GM21717 (cell line): ENCODE measurements around the gene HASPIN.

Experiments
- ATAC-seq: cut with Tn5 transposase; IDR thresholded peaks from one replicate; pipeline ENCODE4 v1.9.1; 2021; ENCODE audit warnings: mild to moderate bottlenecking, moderate library complexity; ENCODE audit not compliant: unreplicated experiment

HASPIN gene

GRCh38 chr17:3762922-3763776, 39.4 kb downstream of the HASPIN start:
- ATAC-seq, result peak; percentile 48

DNA sequence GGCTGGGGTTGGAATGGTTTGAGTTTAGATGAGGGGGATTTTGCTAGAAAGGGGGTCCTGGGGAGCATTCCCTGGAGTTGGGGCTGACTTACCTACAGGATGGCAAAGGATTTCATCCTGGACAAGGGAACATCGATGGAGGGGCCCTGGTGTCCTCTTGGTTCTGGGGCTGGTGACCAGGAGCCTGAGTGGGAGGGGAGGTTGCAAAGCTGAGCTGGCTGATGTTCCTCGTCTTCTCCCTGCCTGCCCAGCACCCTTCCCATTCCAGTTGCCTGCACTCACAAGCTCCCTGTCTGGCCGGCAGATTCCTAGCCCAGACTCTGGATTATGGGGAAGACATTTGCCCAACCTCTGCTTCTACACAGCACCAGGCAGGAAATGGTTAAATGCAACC, 40.1 kb downstream of the HASPIN start:
- ATAC-seq, result no peak

DNA sequence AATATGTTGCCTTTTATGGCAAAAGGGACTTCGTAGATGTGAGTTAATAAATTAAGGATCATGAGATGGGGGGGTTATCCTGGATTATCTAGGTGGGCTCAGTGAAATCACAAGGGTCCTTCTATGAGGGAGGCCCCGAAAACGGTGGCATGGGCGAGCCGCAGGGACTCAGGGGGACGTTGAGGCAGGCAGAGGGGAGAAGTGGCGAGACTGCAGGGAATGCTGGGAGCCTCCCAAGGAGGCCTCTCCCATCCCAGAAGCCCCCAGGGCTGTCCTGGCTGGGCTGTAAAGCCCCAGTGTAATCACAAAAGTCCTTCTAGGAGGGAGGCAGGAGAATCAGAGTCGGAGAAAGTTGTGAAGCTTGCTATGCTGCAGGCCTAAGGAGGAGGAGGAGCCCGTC, 42.3 kb downstream of the HASPIN start:
- ATAC-seq, result no peak

- no peak for ATAC-seq
Measured at GRCh38 chr17:3766779-3767178, 43.1 kb downstream of the HASPIN start.

- no peak for ATAC-seq
Measured at GRCh38 chr17:3768341-3768740, 44.6 kb downstream of the HASPIN start.

GRCh38 chr17:3768769-3769168, 45.1 kb downstream of the HASPIN start:
- no peak for ATAC-seq

DNA sequence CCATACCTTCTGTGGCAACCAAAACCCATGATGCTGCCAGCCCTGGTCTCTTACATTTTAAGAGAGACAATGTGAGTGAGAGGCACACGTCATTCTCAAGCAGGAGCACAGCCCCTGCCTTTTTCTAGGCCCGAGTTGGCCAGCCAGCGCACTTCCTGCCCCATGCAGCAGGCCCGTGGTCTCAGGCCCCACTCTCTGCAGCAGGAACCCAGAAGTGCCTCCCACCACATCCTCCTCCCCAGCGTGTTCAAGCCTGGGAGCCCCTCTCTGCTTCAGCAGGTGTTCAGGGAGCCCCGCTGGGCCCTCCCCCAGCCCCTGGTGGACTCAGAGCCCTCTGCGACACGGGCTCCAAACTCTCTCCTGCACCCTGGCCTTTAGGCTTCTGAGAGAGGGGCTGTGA, 46.8 kb downstream of the HASPIN start:
- ATAC-seq, result no peak

DNA sequence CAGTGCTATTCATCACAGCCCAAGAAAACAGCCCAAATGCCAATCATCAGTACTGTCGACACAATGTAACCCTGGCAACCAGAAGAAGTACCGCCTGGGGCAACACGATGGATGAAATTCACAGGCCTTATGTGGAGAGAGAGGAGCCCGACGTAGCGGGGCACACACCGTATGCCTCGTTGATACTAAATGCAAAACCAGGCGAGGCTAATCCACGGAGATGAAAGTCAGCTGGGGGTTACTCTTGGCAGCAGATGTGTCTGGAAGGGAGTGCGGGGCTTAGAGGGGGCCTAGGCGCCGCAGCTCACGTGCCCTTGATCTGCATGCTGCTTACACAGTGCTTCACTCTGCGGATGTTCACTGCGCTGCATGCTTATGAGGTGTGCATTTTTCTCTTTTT, 47.4 kb downstream of the HASPIN start:
- no peak for ATAC-seq

- ATAC-seq, result no peak
Measured at GRCh38 chr17:3772764-3773163, 49.1 kb downstream of the HASPIN start.

GRCh38 chr17:3773511-3773910, 49.8 kb downstream of the HASPIN start:
- no peak for ATAC-seq

DNA sequence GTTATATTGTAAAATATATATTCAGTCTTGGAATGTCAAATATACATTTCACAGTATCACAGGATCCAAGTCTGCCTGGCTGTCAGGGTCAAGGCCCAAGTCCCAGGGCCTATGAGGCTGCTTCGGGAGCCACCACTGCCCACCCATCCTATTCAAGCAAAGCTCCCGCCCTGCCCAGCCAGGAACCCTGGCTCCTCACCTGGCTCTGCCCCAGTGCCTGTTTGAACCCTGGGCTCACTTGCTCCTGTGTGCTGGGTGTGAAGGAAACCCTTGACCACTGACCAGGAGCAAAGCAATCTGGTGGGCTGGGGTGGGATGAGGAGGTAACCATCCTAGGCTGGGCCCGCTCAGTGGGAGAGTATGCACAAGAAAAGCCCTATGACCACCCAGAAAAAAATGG, 50.3 kb downstream of the HASPIN start:
- no peak for ATAC-seq
